H1 (cell line): ENCODE data around the gene AATK. TPM values are rescaled to one million over a fixed set of nuclear protein-coding genes. Genes with fewer than 3 reads are reported as not detected.

Source experiments
- BCL11A ChIP-seq, 2 experiments: IDR thresholded peaks; one replicate each; pipeline ENCODE4 v1.6.1; 2011; ENCODE audit warnings: low read depth in 2 of 2, low read length in 2 of 2, mild to moderate bottlenecking in 2 of 2
- BRCA1 ChIP-seq: IDR thresholded peaks from 2 replicates; pipeline ENCODE4 v1.6.1; 2012; ENCODE audit warnings: low read depth, low read length, improper control_type of control experiment
- HDAC6 ChIP-seq: IDR thresholded peaks from one replicate; pipeline ENCODE4 v1.7.1; 2012; ENCODE audit warnings: low read depth, mild to moderate bottlenecking, inconsistent platforms, low read length, moderate library complexity
- KDM4A ChIP-seq: IDR thresholded peaks from one replicate; pipeline ENCODE4 v1.7.1; 2012; ENCODE audit warnings: low read depth, mild to moderate bottlenecking, moderate library complexity, low read length, inconsistent platforms; ENCODE audit not compliant: severe bottlenecking
- NANOG ChIP-seq: IDR thresholded peaks from 2 replicates; pipeline ENCODE4 v1.6.1; 2011; ENCODE audit warnings: low read length, low read depth, mild to moderate bottlenecking, inconsistent platforms; ENCODE audit not compliant: insufficient read depth, poor library complexity, severe bottlenecking
- NRF1 ChIP-seq: IDR thresholded peaks from 2 replicates; pipeline ENCODE4 v1.6.1; 2011; ENCODE audit warnings: mild to moderate bottlenecking, low read depth, low read length, improper control_type of control experiment
- RAD21 ChIP-seq, 2 experiments: IDR thresholded peaks in 1 of 2; conservative IDR thresholded peaks in 1 of 2; 2 replicates each; pipeline ENCODE4 v1.6.1; 2011; ENCODE audit warnings: low read depth in 2 of 2, low read length in 2 of 2, improper control_type of control experiment in 1 of 2, inconsistent platforms in 1 of 2, mild to moderate bottlenecking in 1 of 2, moderate library complexity in 1 of 2
- RBBP5 ChIP-seq: IDR thresholded peaks from 2 replicates; pipeline ENCODE4 v1.7.1; 2012; ENCODE audit warnings: low read depth, mild to moderate bottlenecking, inconsistent platforms, low read length, moderate library complexity, borderline replicate concordance
- RFX5 ChIP-seq: IDR thresholded peaks from 2 replicates; pipeline ENCODE4 v1.6.1; 2011; ENCODE audit warnings: low read depth, low read length, improper control_type of control experiment, borderline replicate concordance
- SAP30 ChIP-seq: fragments of 300-600 bp; sonication (generic); IDR thresholded peaks from 2 replicates; pipeline ENCODE4 v1.7.1; 2012; ENCODE audit warnings: low read length, moderate library complexity, mild to moderate bottlenecking, inconsistent platforms; ENCODE audit not compliant: insufficient read depth, insufficient replicate concordance
- SIN3A ChIP-seq, 2 experiments: IDR thresholded peaks in 1 of 2; conservative IDR thresholded peaks in 1 of 2; 2 replicates each; pipeline ENCODE4 v1.6.1; 2011 to 2012; ENCODE audit warnings: low read length in 2 of 2, improper control_type of control experiment in 1 of 2, low read depth in 1 of 2, mild to moderate bottlenecking in 1 of 2
- SP2 ChIP-seq: IDR thresholded peaks from 2 replicates; pipeline ENCODE4 v1.6.1; 2012; ENCODE audit warnings: mild to moderate bottlenecking, low read length, inconsistent platforms
- TAF7 ChIP-seq: optimal IDR thresholded peaks from 2 replicates; pipeline ENCODE3; 2011; ENCODE audit warnings: low read depth, mild to moderate bottlenecking, inconsistent platforms, low read length, moderate library complexity, borderline replicate concordance
- YY1 ChIP-seq: IDR thresholded peaks from 2 replicates; pipeline ENCODE4 v1.6.1; 2011; ENCODE audit warnings: low read depth, mild to moderate bottlenecking, low read length
- polyA plus RNA-seq, 7 experiments: library from polyadenylated mRNA; depleted of rRNA in 3 of 7; stranded (reverse) in 5 of 7; unstranded in 2 of 7; fragments of >200 nt in 5 of 7; fragments of 200-250 nt in 2 of 7; gene quantifications; 1 replicate in 5 of 7; 2 replicates in 1 of 7; 4 replicates in 1 of 7; pipeline versions ENCODE4 v1.2.1 to v1.2.3, GENCODE V29; 2011 to 2013; ENCODE audit warnings: missing spikeins in 2 of 7, mixed read lengths in 2 of 7
- total RNA-seq: library from RNA; stranded (reverse); fragmentation: NEBNext Ultra II Directional; extraction: Animal tissue kit (Norgen Biotek cat#: 25700); gene quantifications from 2 replicates; pipeline ENCODE4 v1.2.1, GENCODE V29; 2021
- TF ChIP-seq, protein P1 (sequence below): IDR thresholded peaks from 2 replicates; pipeline ENCODE4 v1.6.1; 2012; ENCODE audit warnings: low read length, inconsistent platforms
- TF ChIP-seq, protein P2 (sequence below), 3 experiments: IDR thresholded peaks; 1 replicate in 2 of 3; 2 replicates in 1 of 3; pipeline versions ENCODE4 v1.5.1 to v1.6.1; 2011; ENCODE audit warnings: low read length in 3 of 3, mild to moderate bottlenecking in 3 of 3, inconsistent platforms in 2 of 3, low read depth in 1 of 3, moderate library complexity in 1 of 3; ENCODE audit not compliant: insufficient read depth in 1 of 3; ENCODE audit errors: control extremely low read depth in 1 of 3
- TF ChIP-seq, protein P3 (sequence below): IDR thresholded peaks from 2 replicates; pipeline ENCODE4 v1.6.1; 2012; ENCODE audit warnings: inconsistent platforms

AATK gene
- total and polyA plus RNA-seq, 2 of the 8 experiments (the other 6 are each of a cell fraction or from before 2014, with no cell fraction given): 1.7 to 3.5 TPM

DNA sequence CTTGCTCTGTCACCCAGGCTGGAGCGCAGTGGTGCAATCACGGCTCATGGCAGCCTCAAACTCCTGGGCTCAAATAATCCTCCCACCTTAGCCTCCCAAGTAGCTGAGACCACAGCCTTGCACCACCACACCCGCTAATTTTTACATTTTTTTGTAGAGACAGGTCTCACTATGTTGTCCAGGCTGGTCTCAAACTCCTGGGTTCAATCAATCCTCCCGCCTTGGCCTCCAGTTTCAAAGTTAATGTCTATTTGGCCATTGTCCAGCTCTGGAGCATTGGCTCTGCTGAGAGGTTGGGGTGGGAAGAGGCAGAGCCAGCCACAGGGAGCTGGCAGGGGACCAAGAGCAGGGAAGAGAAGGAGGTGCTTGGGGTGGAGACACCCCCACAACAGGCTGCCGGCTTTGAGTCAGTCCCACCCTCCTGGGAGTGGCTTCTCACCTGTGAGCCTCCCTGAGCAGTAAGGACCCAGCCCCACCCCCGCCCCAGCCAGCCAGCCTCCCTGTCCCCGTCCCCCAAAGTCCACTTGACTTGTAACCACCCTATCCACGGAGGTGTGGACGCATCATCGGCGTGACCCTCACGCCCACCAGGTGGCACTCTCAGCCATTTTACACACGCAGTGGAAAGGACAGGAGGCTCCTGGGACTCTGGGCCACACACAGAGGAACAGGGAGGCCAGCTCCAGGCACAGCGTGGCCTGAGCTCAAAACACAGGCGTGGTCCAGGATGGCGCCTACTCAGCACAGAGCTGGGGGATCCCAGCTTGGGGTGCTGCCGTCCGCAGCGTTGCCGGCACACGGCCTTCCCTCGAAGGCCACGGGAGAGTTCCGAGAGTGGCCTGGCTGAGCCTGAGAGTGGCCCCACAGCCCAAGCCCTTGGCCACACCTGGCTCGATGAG, 23.5 kb downstream of the AATK start (continued):
- TF ChIP-seq YY1 (peak; percentile 55; the same call in 1 of the 2 replicates), HDAC6 (no peak), NANOG (no peak), NRF1 (no peak), KDM4A (no peak), SIN3A (conservative IDR thresholded peaks at IDR 0.05 in 1 of 2, IDR thresholded peaks at IDR 0.05 in 1 of 2; ENCODE audit: low read depth in 1 of 2, low read length in 2 of 2) (no peak), RAD21 (IDR thresholded peaks at IDR 0.05 in 1 of 2, conservative IDR thresholded peaks at IDR 0.05 in 1 of 2; ENCODE audit: low read depth in 2 of 2, low read length in 2 of 2) (peak; percentile 66 to 79), SAP30 (no peak), TAF7 (no peak), RBBP5 (no peak), BRCA1 (no peak), RFX5 (no peak), SP2 (no peak), BCL11A (IDR thresholded peaks at IDR 0.05; ENCODE audit: low read depth in 2 of 2, low read length in 2 of 2) (no peak)
- TF ChIP-seq, protein P1, sequence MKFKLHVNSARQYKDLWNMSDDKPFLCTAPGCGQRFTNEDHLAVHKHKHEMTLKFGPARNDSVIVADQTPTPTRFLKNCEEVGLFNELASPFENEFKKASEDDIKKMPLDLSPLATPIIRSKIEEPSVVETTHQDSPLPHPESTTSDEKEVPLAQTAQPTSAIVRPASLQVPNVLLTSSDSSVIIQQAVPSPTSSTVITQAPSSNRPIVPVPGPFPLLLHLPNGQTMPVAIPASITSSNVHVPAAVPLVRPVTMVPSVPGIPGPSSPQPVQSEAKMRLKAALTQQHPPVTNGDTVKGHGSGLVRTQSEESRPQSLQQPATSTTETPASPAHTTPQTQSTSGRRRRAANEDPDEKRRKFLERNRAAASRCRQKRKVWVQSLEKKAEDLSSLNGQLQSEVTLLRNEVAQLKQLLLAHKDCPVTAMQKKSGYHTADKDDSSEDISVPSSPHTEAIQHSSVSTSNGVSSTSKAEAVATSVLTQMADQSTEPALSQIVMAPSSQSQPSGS: no peak
- TF ChIP-seq, protein P2, sequence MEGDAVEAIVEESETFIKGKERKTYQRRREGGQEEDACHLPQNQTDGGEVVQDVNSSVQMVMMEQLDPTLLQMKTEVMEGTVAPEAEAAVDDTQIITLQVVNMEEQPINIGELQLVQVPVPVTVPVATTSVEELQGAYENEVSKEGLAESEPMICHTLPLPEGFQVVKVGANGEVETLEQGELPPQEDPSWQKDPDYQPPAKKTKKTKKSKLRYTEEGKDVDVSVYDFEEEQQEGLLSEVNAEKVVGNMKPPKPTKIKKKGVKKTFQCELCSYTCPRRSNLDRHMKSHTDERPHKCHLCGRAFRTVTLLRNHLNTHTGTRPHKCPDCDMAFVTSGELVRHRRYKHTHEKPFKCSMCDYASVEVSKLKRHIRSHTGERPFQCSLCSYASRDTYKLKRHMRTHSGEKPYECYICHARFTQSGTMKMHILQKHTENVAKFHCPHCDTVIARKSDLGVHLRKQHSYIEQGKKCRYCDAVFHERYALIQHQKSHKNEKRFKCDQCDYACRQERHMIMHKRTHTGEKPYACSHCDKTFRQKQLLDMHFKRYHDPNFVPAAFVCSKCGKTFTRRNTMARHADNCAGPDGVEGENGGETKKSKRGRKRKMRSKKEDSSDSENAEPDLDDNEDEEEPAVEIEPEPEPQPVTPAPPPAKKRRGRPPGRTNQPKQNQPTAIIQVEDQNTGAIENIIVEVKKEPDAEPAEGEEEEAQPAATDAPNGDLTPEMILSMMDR (IDR thresholded peaks at IDR 0.05; ENCODE audit: control extremely low read depth in 1 of 3, insufficient read depth in 1 of 3, low read depth in 1 of 3, low read length in 3 of 3): peak; percentile 76 to 85 (median 82)
- TF ChIP-seq, protein P3, sequence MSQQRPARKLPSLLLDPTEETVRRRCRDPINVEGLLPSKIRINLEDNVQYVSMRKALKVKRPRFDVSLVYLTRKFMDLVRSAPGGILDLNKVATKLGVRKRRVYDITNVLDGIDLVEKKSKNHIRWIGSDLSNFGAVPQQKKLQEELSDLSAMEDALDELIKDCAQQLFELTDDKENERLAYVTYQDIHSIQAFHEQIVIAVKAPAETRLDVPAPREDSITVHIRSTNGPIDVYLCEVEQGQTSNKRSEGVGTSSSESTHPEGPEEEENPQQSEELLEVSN: no peak; the same call in 1 of the 2 replicates
